HG02678 (cell line): ENCODE data around the gene RNASE9.
"Not testable (repeated sequence)": the region's sequence is repeated elsewhere in the genome, so short reads cannot be mapped to it uniquely, and the experiment has no call there.

ENCODE experiments used
- ATAC-seq: cut with Tn5 transposase; IDR thresholded peaks from one replicate; pipeline ENCODE4 v1.9.1; 2021; ENCODE audit warnings: mild to moderate bottlenecking, moderate library complexity; ENCODE audit not compliant: unreplicated experiment

Gene RNASE9

GRCh38 chr14:20578325-20578724, 17.5 kb upstream of the RNASE9 start:
- ATAC-seq: no peak

GRCh38 chr14:20572382-20572990, 11.6 kb upstream of the RNASE9 start:
- ATAC-seq: not testable (repeated sequence)

- ATAC-seq: not testable (repeated sequence)
These were observed 9.9 kb upstream of the RNASE9 start for GRCh38 chr14:20570720-20571119.

- ATAC-seq: not testable (repeated sequence)
These were observed 9.0 kb upstream of the RNASE9 start for GRCh38 chr14:20569865-20570264.

- ATAC-seq: no peak
These were observed 8.2 kb upstream of the RNASE9 start for GRCh38 chr14:20569066-20569465.

- no peak for ATAC-seq
These were observed 7.5 kb upstream of the RNASE9 start for GRCh38 chr14:20568393-20568792.

GRCh38 chr14:20567199-20567598, 6.4 kb upstream of the RNASE9 start:
- ATAC-seq: not testable (repeated sequence)

GRCh38 chr14:20564501-20564997, 3.7 kb upstream of the RNASE9 start:
- no peak for ATAC-seq

GRCh38 chr14:20563971-20564370, 3.1 kb upstream of the RNASE9 start:
- no peak for ATAC-seq

- ATAC-seq: no peak
These were observed 1.4 kb downstream of the RNASE9 start for GRCh38 chr14:20559461-20559904.

GRCh38 chr14:20557212-20557542, 3.7 kb downstream of the RNASE9 start:
- no peak for ATAC-seq

GRCh38 chr14:20556500-20557211, 4.2 kb downstream of the RNASE9 start:
- no peak for ATAC-seq

- ATAC-seq: no peak
These were observed 5.0 kb downstream of the RNASE9 start for GRCh38 chr14:20555845-20556244.

GRCh38 chr14:20553024-20553423, 7.8 kb downstream of the RNASE9 start:
- ATAC-seq: no peak

- ATAC-seq: no peak
These were observed 9.2 kb downstream of the RNASE9 start for GRCh38 chr14:20551606-20552005.

GRCh38 chr14:20550926-20551325, 9.9 kb downstream of the RNASE9 start:
- no peak for ATAC-seq

GRCh38 chr14:20548414-20549158, 12.3 kb downstream of the RNASE9 start:
- no peak for ATAC-seq

GRCh38 chr14:20546877-20547276, 14.0 kb downstream of the RNASE9 start:
- ATAC-seq: no peak

GRCh38 chr14:20539906-20540305, 20.9 kb downstream of the RNASE9 start:
- no peak for ATAC-seq

GRCh38 chr14:20530771-20531571, 29.9 kb downstream of the RNASE9 start:
- peak; percentile 62 for ATAC-seq

GRCh38 chr14:20529806-20530205, 31.0 kb downstream of the RNASE9 start:
- no peak for ATAC-seq
